Head of caudate nucleus (tissue), 42 donors: ENCODE measurements around the gene NOTCH2NLA.
"Not testable (repeated sequence)": the region's sequence is repeated elsewhere in the genome, so short reads cannot be mapped to it uniquely, and the experiment has no call there.

ENCODE experiments used
- DNase-seq, 42 donors: peaks; one replicate each; pipeline versions ENCODE4 v3.0.0 to v3.0.0-alpha.2; 2020 to 2021; ENCODE audit warnings: mixed read lengths in 7 of 42
- intact Hi-C: fragments of 100-400 bp; cut with DNase I; formaldehyde crosslinking; loops from one replicate; pipeline ENCODE4 v1.15.0; 2022

Gene NOTCH2NLA

GRCh38 chr1:146228710-146229477, at the start of gene NOTCH2NLA:
NOTCH2NLA (minus strand) TSS chr1:146229021; CDS start chr1:146189337, 39,684 bp downstream.
- DNase-seq = peak in 39 of 42 donors; percentile 1 to 43 (median 9)
- intact Hi-C loops = not testable (repeated sequence)

GRCh38 chr1:146278346-146278745, 49.5 kb upstream of the NOTCH2NLA start:
- intact Hi-C loops = not testable (repeated sequence)

GRCh38 chr1:146277087-146277486, 48.3 kb upstream of the NOTCH2NLA start:
- intact Hi-C loops, DNase-seq: not testable (repeated sequence)

More at GRCh38 chr1:146278346-146278745, 49.5 kb upstream of the NOTCH2NLA start:
- not testable (repeated sequence) for DNase-seq

GRCh38 chr1:146274083-146274482, 45.3 kb upstream of the NOTCH2NLA start:
- DNase-seq, intact Hi-C loops: not testable (repeated sequence)

GRCh38 chr1:146273194-146273593, 44.4 kb upstream of the NOTCH2NLA start:
- intact Hi-C loops, DNase-seq: not testable (repeated sequence)

- intact Hi-C loops = not testable (repeated sequence)
Measured at GRCh38 chr1:146272734-146273133, 43.9 kb upstream of the NOTCH2NLA start.

GRCh38 chr1:146271977-146272376, 43.2 kb upstream of the NOTCH2NLA start:
- DNase-seq, intact Hi-C loops: not testable (repeated sequence)

More at GRCh38 chr1:146272734-146273133, 43.9 kb upstream of the NOTCH2NLA start:
- DNase-seq = not testable (repeated sequence)

- DNase-seq, intact Hi-C loops: not testable (repeated sequence)
Measured at GRCh38 chr1:146270129-146270528, 41.3 kb upstream of the NOTCH2NLA start.

- DNase-seq, intact Hi-C loops: not testable (repeated sequence)
Measured at GRCh38 chr1:146266179-146266748, 37.4 kb upstream of the NOTCH2NLA start.

GRCh38 chr1:146264761-146265160, 35.9 kb upstream of the NOTCH2NLA start:
- DNase-seq, intact Hi-C loops: not testable (repeated sequence)

- intact Hi-C loops, DNase-seq: not testable (repeated sequence)
Measured at GRCh38 chr1:146260006-146260730, 31.3 kb upstream of the NOTCH2NLA start.

GRCh38 chr1:146257992-146258552, 29.3 kb upstream of the NOTCH2NLA start:
- intact Hi-C loops, DNase-seq: not testable (repeated sequence)

GRCh38 chr1:146254569-146255197, 25.9 kb upstream of the NOTCH2NLA start:
- peak in 2 of 42 donors; percentile 1 to 9 for DNase-seq

GRCh38 chr1:146253249-146253855, 24.5 kb upstream of the NOTCH2NLA start:
- intact Hi-C loops, DNase-seq: not testable (repeated sequence)

More at GRCh38 chr1:146254569-146255197, 25.9 kb upstream of the NOTCH2NLA start:
- intact Hi-C loops = not testable (repeated sequence)

GRCh38 chr1:146251523-146251922, 22.7 kb upstream of the NOTCH2NLA start:
- intact Hi-C loops, DNase-seq: not testable (repeated sequence)

GRCh38 chr1:146248643-146249042, 19.8 kb upstream of the NOTCH2NLA start:
- intact Hi-C loops = not testable (repeated sequence)

GRCh38 chr1:146236626-146237025, 7.8 kb upstream of the NOTCH2NLA start:
- intact Hi-C loops, DNase-seq: not testable (repeated sequence)

More at GRCh38 chr1:146248643-146249042, 19.8 kb upstream of the NOTCH2NLA start:
- DNase-seq = not testable (repeated sequence)

GRCh38 chr1:146236026-146236601, 7.3 kb upstream of the NOTCH2NLA start:
- intact Hi-C loops, DNase-seq: not testable (repeated sequence)
